ENCODE data around the gene DNA2. TPM values are rescaled to one million over a fixed set of nuclear protein-coding genes. Genes with fewer than 3 reads are reported as not detected.

DNA2 gene
- total RNA-seq, 1 donor from 2014 or later = 9.9 TPM

- no peak for DNase-seq
- no peaks in the 10 kb centered on the region for H3K4me1 Mint-ChIP-seq (ENCODE audit: low read depth, unreplicated experiment)
- no peaks in the 10 kb centered on the region for H3K9me3 Mint-ChIP-seq (ENCODE audit: unreplicated experiment)
- no peak for TF ChIP-seq CTCF (IDR thresholded peaks at IDR 0.05; ENCODE audit: partially characterized antibody, unreplicated experiment)
- no peak overlapping the region for H3K27ac Mint-ChIP-seq (ENCODE audit: unreplicated experiment)
- H3K4me3 Mint-ChIP-seq (ENCODE audit: unreplicated experiment) = no peak overlapping the region
- H3K27me3 Mint-ChIP-seq (ENCODE audit: unreplicated experiment) = no peaks in the 10 kb centered on the region
- H3K36me3 Mint-ChIP-seq (ENCODE audit: unreplicated experiment) = no peaks in the 10 kb centered on the region
Observed at GRCh38 chr10:68364101-68364886, 107.5 kb downstream of the DNA2 start.

Other genes starting within 250 kb of the DNA2 start
- gene ATOH7, start 239.9 kb downstream of the DNA2 start, total RNA-seq (ENCODE audit: unreplicated experiment) = 0.86 TPM
- 194 TPM for gene HNRNPH3, start 139.9 kb downstream of the DNA2 start, total RNA-seq (ENCODE audit: unreplicated experiment)
- 10.3 TPM for gene PBLD, start 139.0 kb downstream of the DNA2 start, total RNA-seq (ENCODE audit: unreplicated experiment)
- gene RUFY2, start 64.7 kb downstream of the DNA2 start, total RNA-seq (ENCODE audit: unreplicated experiment) = 75.6 TPM
- gene SLC25A16, start 55.5 kb upstream of the DNA2 start, total RNA-seq (ENCODE audit: unreplicated experiment) = 30.7 TPM
- 31.6 TPM for gene TET1, start 88.4 kb upstream of the DNA2 start, total RNA-seq (ENCODE audit: unreplicated experiment)
- 85.5 TPM for gene CCAR1, start 249.3 kb upstream of the DNA2 start, total RNA-seq (ENCODE audit: unreplicated experiment)

Measured in glutamatergic neuron (in vitro differentiated cells).